AG04449 (cell line): ENCODE results near the gene SMAD4.

Experiments used
- CTCF ChIA-PET: fragments of 350-600 bp; formaldehyde crosslinking; extraction: SDS; loops from one replicate; lab custom pipeline; 2021; ENCODE audit warnings: antibody characterized with exemption; lab: Yijun Ruan, JAX
- POLR2A ChIA-PET: fragments of 400-600, 350-600 bp; formaldehyde crosslinking; extraction: SDS; loops from one replicate; lab custom pipeline; 2020; ENCODE audit warnings: antibody characterized with exemption, inconsistent platforms; lab: Yijun Ruan, JAX
- DNase-seq: peaks from one replicate; pipeline ENCODE4 v3.0.0-alpha.2; 2010; ENCODE audit warnings: low read depth, low spot score
- H3K4me3 ChIP-seq: 2 replicates; pipeline ENCODE4 v1.5.1; 2011; ENCODE audit warnings: low read depth, mild to moderate bottlenecking, control low read depth, low read length
- CTCF ChIP-seq: IDR thresholded peaks from one replicate; pipeline ENCODE4 v1.5.1; 2011; ENCODE audit warnings: mild to moderate bottlenecking, moderate library complexity, low read length, control low read depth, inconsistent platforms; ENCODE audit not compliant: insufficient read depth; ENCODE audit errors: missing control alignments

The SMAD4 gene

GRCh38 chr18:51006948-51007789, 22.8 kb upstream of the SMAD4 start:
- ChIA-PET POLR2A (no interaction called here), CTCF (no interaction called here)
- H3K4me3 ChIP-seq = no peak overlapping the region
- no peak for TF ChIP-seq CTCF
- DNase-seq = no peak

- CTCF ChIA-PET = interaction anchor here (1.6 kb wide), 1 partner anchor 187 kb away, joined by 5 read pairs; the partner anchor contains the start of gene MRO
- H3K4me3 ChIP-seq = no peak overlapping the region
- POLR2A ChIA-PET = no interaction called here
- TF ChIP-seq CTCF = no peak
- no peak for DNase-seq
These were observed 22.2 kb upstream of the SMAD4 start for GRCh38 chr18:51007790-51008139.

GRCh38 chr18:51009072-51009471, 20.9 kb upstream of the SMAD4 start:
- CTCF ChIA-PET = interaction anchor here (1.6 kb wide), 2 partner anchors 20 to 189 kb away, joined by 4 to 5 read pairs; partner anchors contain the start of gene MRO
- no peak for DNase-seq
- no peak overlapping the region for H3K4me3 ChIP-seq
- TF ChIP-seq CTCF = no peak
- POLR2A ChIA-PET = interaction anchor here (1.1 kb wide), 1 partner anchor 41 kb away, joined by 3 read pairs; the partner anchor contains the start of gene ELAC1

- H3K4me3 ChIP-seq = no peak overlapping the region
- ChIA-PET POLR2A (interaction anchor here (1.1 kb wide), 1 partner anchor 43 kb away, joined by 3 read pairs; the partner anchor contains the start of gene ELAC1), CTCF (interaction anchor here (1.6 kb wide), 1 partner anchor 19 kb away, joined by 4 read pairs; no protein-coding TSS in a partner anchor)
- no peak for TF ChIP-seq CTCF
- DNase-seq = no peak
These were observed 19.8 kb upstream of the SMAD4 start for GRCh38 chr18:51010218-51010617.

- POLR2A ChIA-PET = no interaction called here
- DNase-seq = no peak
- H3K4me3 ChIP-seq = no peak overlapping the region
- no peak for TF ChIP-seq CTCF
- CTCF ChIA-PET = interaction anchor here (1.1 kb wide), 1 partner anchor 78 kb away, joined by 3 read pairs; no protein-coding TSS in a partner anchor
These were observed 18.3 kb upstream of the SMAD4 start for GRCh38 chr18:51011709-51012108.

- no peak overlapping the region for H3K4me3 ChIP-seq
- no peak for TF ChIP-seq CTCF
- ChIA-PET POLR2A (no interaction called here), CTCF (interaction anchor here (1.1 kb wide), 1 partner anchor 79 kb away, joined by 3 read pairs; no protein-coding TSS in a partner anchor)
- DNase-seq = no peak
These were observed 17.6 kb upstream of the SMAD4 start for GRCh38 chr18:51012441-51012840.
